HG03460 (cell line): ENCODE results near the gene KIF26A.
"Not testable (repeated sequence)": the region's sequence is repeated elsewhere in the genome, so short reads cannot be mapped to it uniquely, and the experiment has no call there.

ENCODE experiments used
- ATAC-seq: cut with Tn5 transposase; IDR thresholded peaks from one replicate; pipeline ENCODE4 v1.9.1; 2021; ENCODE audit not compliant: unreplicated experiment

Gene KIF26A

DNA sequence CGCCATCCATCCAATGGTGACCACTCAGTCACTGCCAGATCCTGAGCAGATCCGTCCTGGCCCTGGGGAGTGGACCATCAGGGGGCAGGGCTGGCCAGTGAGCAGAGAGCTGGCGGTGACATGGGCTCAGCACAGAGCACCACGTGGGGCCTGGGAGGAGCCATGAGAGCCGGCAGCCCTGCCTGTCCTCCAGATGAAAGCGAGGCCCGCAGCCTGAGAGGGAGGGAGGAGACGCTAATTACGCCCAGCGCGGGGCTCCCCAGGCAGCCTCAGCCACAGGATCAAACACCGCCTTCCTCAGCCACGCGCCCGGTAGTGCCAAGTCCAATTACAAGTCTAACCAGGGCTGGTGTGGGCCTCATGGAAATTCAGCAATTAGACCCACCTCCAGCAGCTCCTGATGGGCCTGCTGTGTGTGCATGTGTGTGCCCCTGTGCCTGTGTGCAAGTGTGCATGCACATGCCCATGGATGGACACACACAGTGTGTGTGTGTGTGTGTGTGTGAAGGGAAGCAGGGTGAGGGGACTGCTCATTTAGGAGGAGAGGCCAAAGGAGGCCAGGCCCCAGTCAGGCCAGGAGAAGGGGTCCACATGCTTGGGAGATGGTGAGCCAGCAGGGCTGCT lies 68.0 kb downstream of the KIF26A start:
- ATAC-seq, result no peak

DNA sequence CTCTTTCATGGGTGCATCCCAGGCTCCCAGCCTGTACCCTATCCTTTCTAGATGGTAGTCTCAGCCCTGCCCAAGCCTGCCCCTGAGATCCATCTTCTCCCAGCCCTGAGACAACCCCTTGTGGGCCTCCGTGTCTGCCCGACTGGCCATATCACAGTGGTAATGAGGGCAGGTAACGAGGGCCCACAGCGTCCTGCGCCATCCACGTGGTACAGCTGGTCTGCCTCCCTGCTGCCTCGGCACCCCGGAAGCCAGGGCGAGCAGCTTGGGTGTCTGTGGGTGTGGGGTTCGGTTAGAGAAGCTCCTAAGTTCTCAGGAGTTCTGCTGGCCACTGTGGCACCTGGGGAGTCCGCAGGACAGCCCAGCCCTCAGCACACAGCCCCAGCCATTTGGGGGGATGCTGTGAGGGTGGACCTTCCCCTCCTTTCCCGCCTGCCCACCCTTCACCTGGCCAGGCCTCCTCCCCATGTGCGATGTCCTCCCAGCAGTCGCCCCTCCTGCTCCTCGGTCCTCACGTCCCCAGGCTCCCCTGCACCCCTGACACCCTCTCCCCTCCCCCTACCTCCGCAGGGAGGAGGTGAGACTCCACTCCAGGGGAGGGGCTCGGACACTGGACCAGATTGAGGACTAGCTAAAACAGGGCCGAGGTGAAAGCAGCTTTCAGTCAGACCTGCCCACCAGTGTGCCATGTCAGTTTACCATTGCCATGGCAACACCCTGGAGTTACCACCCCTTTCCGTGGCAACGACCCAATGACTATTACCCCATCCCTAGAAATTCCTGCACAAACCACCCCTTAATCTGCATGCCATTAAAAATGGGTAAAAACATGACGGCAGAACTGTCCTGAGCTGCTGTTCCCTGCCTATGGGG lies 69.0 kb downstream of the KIF26A start:
- no peak for ATAC-seq

GRCh38 chr14:104208015-104208295 lies 69.6 kb downstream of the KIF26A start:
- ATAC-seq, result not testable (repeated sequence)

DNA sequence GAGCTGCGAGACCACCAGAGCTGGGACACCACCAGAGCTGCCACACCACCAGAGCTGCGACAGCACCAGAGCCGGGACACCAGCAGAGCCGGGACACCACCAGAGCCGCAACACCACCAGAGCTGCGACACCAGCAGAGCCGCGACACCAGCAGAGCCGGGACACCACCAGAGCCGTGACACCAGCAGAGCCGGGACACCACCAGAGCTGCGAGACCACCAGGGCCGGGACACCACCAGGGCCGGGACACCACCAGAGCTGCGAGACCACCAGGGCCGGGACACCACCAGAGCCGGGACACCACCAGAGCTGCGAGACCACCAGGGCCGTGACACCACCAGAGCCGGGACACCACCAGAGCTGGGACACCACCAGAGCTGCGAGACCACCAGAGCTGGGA lies 69.9 kb downstream of the KIF26A start:
- not testable (repeated sequence) for ATAC-seq

DNA sequence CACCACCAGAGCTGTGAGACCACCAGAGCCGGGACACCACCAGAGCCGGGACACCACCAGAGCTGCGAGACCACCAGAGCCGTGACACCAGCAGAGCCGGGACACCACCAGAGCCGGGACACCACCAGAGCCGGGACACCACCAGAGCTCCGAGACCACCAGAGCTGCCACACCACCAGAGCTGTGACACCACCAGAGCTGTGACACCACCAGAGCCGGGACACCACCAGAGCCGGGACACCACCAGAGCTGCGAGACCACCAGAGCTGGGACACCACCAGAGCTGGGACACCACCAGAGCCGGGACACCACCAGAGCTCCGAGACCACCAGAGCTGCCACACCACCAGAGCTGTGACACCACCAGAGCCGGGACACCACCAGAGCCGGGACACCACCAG lies 70.7 kb downstream of the KIF26A start:
- ATAC-seq, result not testable (repeated sequence)

DNA sequence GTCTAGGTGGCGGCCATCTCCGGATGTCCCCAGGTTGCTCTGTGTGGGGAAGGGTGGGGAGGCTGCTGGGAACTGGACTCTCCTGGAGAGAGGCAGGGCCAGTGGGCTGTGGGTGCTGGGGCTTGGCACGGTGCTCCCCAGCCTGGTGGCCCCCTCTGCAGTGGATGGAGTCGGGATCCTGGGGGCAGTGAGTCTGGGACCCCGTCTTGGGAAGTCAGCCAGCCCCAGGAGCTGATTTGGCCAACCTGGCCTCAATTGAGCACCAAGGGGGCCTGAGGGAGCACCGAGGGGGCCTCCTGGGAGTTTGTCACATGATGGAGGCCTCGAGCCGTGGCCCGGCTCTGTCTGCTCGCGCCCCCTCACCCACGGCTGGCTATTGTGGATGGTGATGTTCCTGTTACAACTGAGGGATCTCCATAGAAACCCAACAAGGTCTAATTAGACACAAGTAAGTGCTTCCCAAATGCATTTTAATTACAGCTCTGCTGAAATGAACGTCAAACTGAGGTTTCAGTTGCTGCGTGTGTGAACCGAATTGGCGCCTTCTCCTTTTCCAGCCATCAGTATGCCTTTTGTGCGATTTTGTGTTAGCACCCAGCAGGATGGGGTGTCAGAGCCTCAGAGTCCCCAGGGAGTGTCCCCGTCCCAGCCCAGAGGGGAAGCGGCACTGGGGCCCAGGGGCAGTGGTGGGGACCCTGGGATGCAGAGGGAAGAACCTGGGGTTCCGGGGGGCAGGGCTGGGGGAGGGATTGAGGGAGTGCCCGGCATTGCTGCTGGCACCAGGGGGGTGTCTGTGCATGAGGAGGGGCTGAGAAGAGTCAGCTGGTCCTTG lies 71.8 kb downstream of the KIF26A start:
- ATAC-seq, result no peak

- no peak for ATAC-seq
These were observed 72.4 kb downstream of the KIF26A start for GRCh38 chr14:104210817-104211195.

- ATAC-seq, result no peak
These were observed 72.8 kb downstream of the KIF26A start for GRCh38 chr14:104211215-104211614.

- ATAC-seq, result no peak
These were observed 73.4 kb downstream of the KIF26A start for GRCh38 chr14:104211741-104212140.

- ATAC-seq, result no peak
These were observed 74.1 kb downstream of the KIF26A start for GRCh38 chr14:104212206-104213095.

DNA sequence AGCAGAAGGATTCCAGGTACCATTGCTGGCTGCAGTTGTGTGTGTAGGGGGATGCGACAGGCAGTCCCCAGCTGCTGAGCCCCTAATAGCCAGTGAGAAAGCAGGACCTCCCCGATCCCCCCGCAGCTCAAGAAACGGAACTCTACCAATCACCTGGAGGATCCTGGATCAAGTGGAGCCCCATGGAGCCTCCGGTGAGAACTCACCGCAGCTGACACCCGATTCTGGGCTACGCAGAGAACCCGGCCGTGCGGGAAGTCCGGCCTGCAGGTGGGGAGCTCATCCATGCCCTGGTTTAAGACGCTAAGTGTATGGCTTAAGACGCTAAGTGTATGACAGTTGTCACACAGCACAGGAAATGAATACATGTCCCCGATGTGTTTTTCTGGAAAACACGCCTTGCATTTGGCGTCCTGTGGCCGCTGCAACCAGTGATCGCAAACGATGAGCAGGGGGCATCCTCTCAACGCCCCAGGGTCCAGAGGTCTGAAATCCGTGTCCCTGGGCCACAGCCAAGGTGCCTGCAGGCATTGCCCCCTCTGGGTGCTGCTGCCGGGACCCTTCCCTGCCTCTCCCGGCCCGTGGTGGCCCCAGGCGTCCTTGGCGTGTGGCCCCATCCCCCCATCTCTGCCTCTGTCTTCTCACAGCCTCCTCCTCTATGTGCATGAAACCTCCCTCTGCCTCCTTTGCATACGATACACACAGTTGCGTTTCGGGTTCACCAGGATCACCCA lies 75.1 kb downstream of the KIF26A start:
- ATAC-seq, result no peak

DNA sequence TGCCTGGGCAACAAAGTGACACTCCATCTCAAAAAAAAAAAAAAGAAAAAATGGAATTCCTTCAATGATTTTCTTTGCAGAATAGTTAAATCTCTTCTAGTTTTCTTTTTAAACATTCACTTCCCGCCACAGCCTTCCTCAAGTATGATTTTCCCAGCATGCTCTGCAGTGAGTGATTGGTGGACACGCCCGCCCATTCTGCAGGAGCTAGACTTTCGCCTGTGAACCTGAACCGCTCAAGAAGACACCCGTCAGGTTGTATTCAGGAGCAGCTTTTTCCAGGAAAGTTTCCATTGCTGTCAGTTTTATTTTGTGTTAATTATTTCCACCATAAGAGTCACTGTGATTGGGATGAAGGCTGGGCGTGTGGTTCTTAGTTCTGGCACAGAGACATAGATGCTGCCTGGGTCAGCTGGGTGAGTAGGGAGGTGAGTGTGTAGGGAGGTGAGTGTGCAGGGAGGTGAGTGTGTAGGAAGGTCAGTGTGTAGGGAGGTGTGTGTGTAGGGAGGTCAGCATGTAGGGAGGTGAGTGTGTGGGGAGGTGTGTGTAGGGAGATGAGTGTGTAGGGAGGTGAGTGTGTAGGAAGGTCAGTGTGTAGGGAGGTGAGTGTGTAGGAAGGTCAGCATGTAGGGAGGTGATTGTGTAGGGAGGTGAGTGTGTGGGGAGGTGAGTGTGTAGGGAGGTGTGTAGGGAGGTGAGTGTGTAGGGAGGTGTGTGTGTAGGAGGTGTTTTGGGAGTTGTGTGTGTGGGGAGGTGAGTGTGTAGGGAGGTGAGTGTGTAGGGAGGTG lies 76.2 kb downstream of the KIF26A start:
- ATAC-seq, result no peak

- no peak for ATAC-seq
These were observed 77.4 kb downstream of the KIF26A start for GRCh38 chr14:104215706-104216334.

- no peak for ATAC-seq
These were observed 78.1 kb downstream of the KIF26A start for GRCh38 chr14:104216457-104216856.

- ATAC-seq, result no peak
These were observed 79.3 kb downstream of the KIF26A start for GRCh38 chr14:104217486-104218360.

GRCh38 chr14:104218361-104219180 lies 80.2 kb downstream of the KIF26A start:
- no peak for ATAC-seq

DNA sequence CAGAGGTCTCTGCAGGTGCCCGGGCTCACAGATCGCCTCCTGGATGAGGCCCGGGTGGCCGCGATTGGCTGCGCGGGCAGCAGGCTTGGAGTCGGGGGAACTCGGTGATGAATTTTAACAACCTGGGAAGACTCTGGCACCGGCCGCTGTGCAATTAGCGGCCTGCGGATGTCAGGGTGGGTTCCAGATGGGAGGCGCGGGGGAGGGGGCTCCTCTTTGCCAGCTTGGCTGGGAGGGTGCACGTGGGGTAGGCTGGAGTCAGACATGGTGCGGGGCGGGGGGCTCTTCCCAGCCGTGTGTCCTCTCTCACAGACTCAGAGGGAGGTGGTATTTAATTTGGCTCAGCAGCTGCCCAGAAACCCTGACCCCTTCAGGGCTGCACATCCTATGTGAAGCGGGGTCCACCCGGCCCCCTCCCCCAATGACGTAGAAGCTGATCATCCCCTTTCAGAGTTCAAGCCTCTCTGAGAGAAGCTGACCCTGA lies 81.4 kb downstream of the KIF26A start:
- no peak for ATAC-seq
